ENCODE measurements around the gene ZNF14.
"Not testable (repeated sequence)": the region's sequence is repeated elsewhere in the genome, so short reads cannot be mapped to it uniquely, and the experiment has no call there.

- not testable (repeated sequence) for TF ChIP-seq POLR2A (IDR thresholded peaks at IDR 0.05; ENCODE audit: low read length); GATA1 (IDR thresholded peaks at IDR 0.05; ENCODE audit: low read depth, low read length)
Measured at GRCh38 chr19:19700493-19700892, 32.4 kb downstream of the ZNF14 start.

Measured in erythroblast (primary cell).